GM21360 (cell line): ENCODE data around the gene ISOC1.

ENCODE experiments used
- ATAC-seq: cut with Tn5 transposase; IDR thresholded peaks from one replicate; pipeline ENCODE4 v1.9.1; 2021; ENCODE audit warnings: mild to moderate bottlenecking, moderate library complexity; ENCODE audit not compliant: unreplicated experiment

The ISOC1 gene

GRCh38 chr5:129094087-129094923 lies at the start of gene ISOC1:
Gene ISOC1 (plus strand): TSS chr5:129094749. CDS start chr5:129094767, 18 bp downstream.
- ATAC-seq, result peak; percentile 91

GRCh38 chr5:129046151-129046550 lies 48.4 kb upstream of the ISOC1 start:
- no peak for ATAC-seq

- no peak for ATAC-seq
Observed at GRCh38 chr5:129048509-129048908, 46.0 kb upstream of the ISOC1 start.

GRCh38 chr5:129049126-129049799 lies 45.3 kb upstream of the ISOC1 start:
- no peak for ATAC-seq

- no peak for ATAC-seq
Observed at GRCh38 chr5:129051283-129051682, 43.3 kb upstream of the ISOC1 start.

GRCh38 chr5:129053438-129053837 lies 41.1 kb upstream of the ISOC1 start:
- no peak for ATAC-seq

GRCh38 chr5:129057329-129057728 lies 37.2 kb upstream of the ISOC1 start:
- ATAC-seq, result no peak

- ATAC-seq, result no peak
Observed at GRCh38 chr5:129061849-129062248, 32.7 kb upstream of the ISOC1 start.

- no peak for ATAC-seq
Observed at GRCh38 chr5:129063483-129064113, 31.0 kb upstream of the ISOC1 start.

GRCh38 chr5:129065721-129066120 lies 28.8 kb upstream of the ISOC1 start:
- ATAC-seq, result no peak

- no peak for ATAC-seq
Observed at GRCh38 chr5:129067745-129068144, 26.8 kb upstream of the ISOC1 start.

- no peak for ATAC-seq
Observed at GRCh38 chr5:129069292-129069691, 25.3 kb upstream of the ISOC1 start.

- no peak for ATAC-seq
Observed at GRCh38 chr5:129073111-129073510, 21.4 kb upstream of the ISOC1 start.

- no peak for ATAC-seq
Observed at GRCh38 chr5:129074903-129075302, 19.6 kb upstream of the ISOC1 start.

- ATAC-seq, result no peak
Observed at GRCh38 chr5:129077433-129078075, 17.0 kb upstream of the ISOC1 start.

GRCh38 chr5:129078247-129078646 lies 16.3 kb upstream of the ISOC1 start:
- no peak for ATAC-seq

- ATAC-seq, result no peak
Observed at GRCh38 chr5:129078660-129079059, 15.9 kb upstream of the ISOC1 start.

- no peak for ATAC-seq
Observed at GRCh38 chr5:129079496-129079895, 15.1 kb upstream of the ISOC1 start.

GRCh38 chr5:129080766-129081165 lies 13.8 kb upstream of the ISOC1 start:
- no peak for ATAC-seq

- no peak for ATAC-seq
Observed at GRCh38 chr5:129082225-129083136, 12.1 kb upstream of the ISOC1 start.
